H9 (cell line): Measurements from ENCODE around the gene TBC1D7. TPM values are rescaled to one million over a fixed set of nuclear protein-coding genes. Genes with fewer than 3 reads are reported as not detected.

Experiments used
- DNase-seq: peaks from one replicate; pipeline ENCODE4 v3.0.0-alpha.2; 2017
- H2AFZ ChIP-seq: one replicate; pipeline ENCODE4 v1.6.1; 2013; ENCODE audit warnings: mild to moderate bottlenecking, low read length, control low read depth, moderate library complexity
- H2AK5ac ChIP-seq: 2 replicates; pipeline ENCODE4 v1.6.1; 2013; ENCODE audit warnings: low read length, control low read depth, mixed read lengths; ENCODE audit not compliant: insufficient read length
- H2BK120ac ChIP-seq: one replicate; pipeline ENCODE4 v1.6.1; 2013; ENCODE audit warnings: low read depth, mild to moderate bottlenecking, low read length, control low read depth, inconsistent platforms; ENCODE audit not compliant: poor library complexity, severe bottlenecking
- H2BK12ac ChIP-seq: 2 replicates; pipeline ENCODE4 v1.6.1; 2013; ENCODE audit warnings: low read length, control low read depth, mixed read lengths, low read depth; ENCODE audit not compliant: insufficient read length
- H2BK15ac ChIP-seq: 2 replicates; pipeline ENCODE4 v1.6.1; 2013; ENCODE audit warnings: low read depth, low read length, control low read depth
- H2BK20ac ChIP-seq: one replicate; pipeline ENCODE4 v1.6.1; 2013; ENCODE audit warnings: low read depth, mild to moderate bottlenecking, low read length, control low read depth, inconsistent platforms; ENCODE audit not compliant: poor library complexity, severe bottlenecking
- H2BK5ac ChIP-seq: 2 replicates; pipeline ENCODE4 v1.6.1; 2013; ENCODE audit warnings: low read length, control low read depth, mixed read lengths; ENCODE audit not compliant: insufficient read length
- H3K14ac ChIP-seq: 2 replicates; pipeline ENCODE4 v1.6.1; 2013; ENCODE audit warnings: low read length, control low read depth; ENCODE audit not compliant: insufficient read depth
- H3K18ac ChIP-seq: 2 replicates; pipeline ENCODE4 v1.6.1; 2013; ENCODE audit warnings: low read depth, mild to moderate bottlenecking, mixed read lengths, low read length, control low read depth; ENCODE audit not compliant: insufficient read length
- H3K23ac ChIP-seq: 2 replicates; pipeline ENCODE4 v1.6.1; 2013; ENCODE audit warnings: low read length, control low read depth, mixed read lengths, low read depth; ENCODE audit not compliant: insufficient read length
- H3K23me2 ChIP-seq: 2 replicates; pipeline ENCODE4 v1.6.1; 2013; ENCODE audit warnings: low read depth, mild to moderate bottlenecking, mixed read lengths, low read length, control low read depth; ENCODE audit not compliant: insufficient read length, poor library complexity, severe bottlenecking
- H3K27ac ChIP-seq: 2 replicates; pipeline ENCODE4 v1.5.1; 2013; ENCODE audit warnings: low read length, control low read depth, mixed read lengths, low read depth; ENCODE audit not compliant: insufficient read length
- H3K27me3 ChIP-seq: 2 replicates; pipeline ENCODE4 v1.6.1; 2013; ENCODE audit warnings: low read length, control low read depth, inconsistent platforms; ENCODE audit not compliant: insufficient read depth
- H3K4ac ChIP-seq: 2 replicates; pipeline ENCODE4 v1.6.1; 2013; ENCODE audit warnings: low read depth, mild to moderate bottlenecking, control low read depth, inconsistent platforms, low read length, moderate library complexity
- H3K4me1 ChIP-seq: 2 replicates; pipeline ENCODE4 v1.6.1; 2013; ENCODE audit warnings: low read length, control low read depth, inconsistent platforms; ENCODE audit not compliant: insufficient read depth
- H3K4me2 ChIP-seq: 2 replicates; pipeline ENCODE4 v1.6.1; 2013; ENCODE audit warnings: low read length, control low read depth, mixed read lengths; ENCODE audit not compliant: insufficient read length, insufficient read depth
- H3K56ac ChIP-seq: 2 replicates; pipeline ENCODE4 v1.6.1; 2013; ENCODE audit warnings: low read depth, mild to moderate bottlenecking, mixed read lengths, low read length, control low read depth; ENCODE audit not compliant: insufficient read length
- H3K79me1 ChIP-seq: 2 replicates; pipeline ENCODE4 v1.6.1; 2013; ENCODE audit warnings: low read depth, mild to moderate bottlenecking, moderate library complexity, low read length, control low read depth, inconsistent platforms; ENCODE audit not compliant: insufficient read depth, poor library complexity, severe bottlenecking
- H3K79me2 ChIP-seq: 2 replicates; pipeline ENCODE4 v1.6.1; 2013; ENCODE audit warnings: low read length, control low read depth, inconsistent platforms; ENCODE audit not compliant: insufficient read depth
- H3K9ac ChIP-seq: 2 replicates; pipeline ENCODE4 v1.6.1; 2013; ENCODE audit warnings: low read length, control low read depth, mixed read lengths; ENCODE audit not compliant: insufficient read length; ENCODE audit errors: extremely low read depth
- H3K9me3 ChIP-seq: one replicate; pipeline ENCODE4 v1.6.1; 2013; ENCODE audit warnings: low read depth, low read length, inconsistent platforms; ENCODE audit not compliant: control insufficient read depth
- H3T11ph ChIP-seq: one replicate; pipeline ENCODE4 v1.6.1; 2013; ENCODE audit warnings: mild to moderate bottlenecking, low read length, control low read depth, inconsistent platforms
- H4K20me1 ChIP-seq: one replicate; pipeline ENCODE4 v1.6.1; 2013; ENCODE audit not compliant: control insufficient read depth, insufficient read length, insufficient read depth
- H4K5ac ChIP-seq: 2 replicates; pipeline ENCODE4 v1.6.1; 2013; ENCODE audit warnings: low read depth, mild to moderate bottlenecking, mixed read lengths, low read length, control low read depth; ENCODE audit not compliant: insufficient read length
- H4K8ac ChIP-seq: replicated peaks from 2 replicates; pipeline ENCODE4 v1.6.1; 2013; ENCODE audit warnings: low read length, control low read depth, mixed read lengths, low read depth; ENCODE audit not compliant: insufficient read length
- H4K91ac ChIP-seq: 2 replicates; pipeline ENCODE4 v1.6.1; 2013; ENCODE audit warnings: low read depth, mild to moderate bottlenecking, moderate library complexity, mixed read lengths, low read length, control low read depth; ENCODE audit not compliant: insufficient read length
- H3K27ac Mint-ChIP-seq, 3 experiments: 2 replicates in 2 of 3; 3 replicates in 1 of 3; pipeline ENCODE4 v1.8.0; 2020 to 2021; ENCODE audit warnings: mixed read lengths in 3 of 3, mild to moderate bottlenecking in 1 of 3, moderate library complexity in 1 of 3
- H3K27me3 Mint-ChIP-seq: 2 replicates; pipeline ENCODE4 v1.8.0; 2021; ENCODE audit warnings: low read depth, mild to moderate bottlenecking, moderate library complexity, mixed read lengths
- H3K36me3 Mint-ChIP-seq, 3 experiments: 2 replicates in 2 of 3; 3 replicates in 1 of 3; pipeline ENCODE4 v1.8.0; 2020 to 2021; ENCODE audit warnings: low read depth in 3 of 3, mixed read lengths in 3 of 3; ENCODE audit not compliant: insufficient read depth in 1 of 3
- H3K4me1 Mint-ChIP-seq, 2 experiments: 2 replicates each; pipeline ENCODE4 v1.8.0; 2020; ENCODE audit warnings: mixed read lengths in 2 of 2
- H3K4me3 Mint-ChIP-seq, 2 experiments: 2 replicates in 1 of 2; 3 replicates in 1 of 2; pipeline ENCODE4 v1.8.0; 2020 to 2021; ENCODE audit warnings: mild to moderate bottlenecking in 2 of 2, mixed read lengths in 2 of 2, moderate library complexity in 1 of 2
- H3K9me3 Mint-ChIP-seq, 2 experiments: 2 replicates in 1 of 2; 3 replicates in 1 of 2; pipeline ENCODE4 v1.8.0; 2020; ENCODE audit warnings: mild to moderate bottlenecking in 2 of 2, mixed read lengths in 2 of 2, moderate library complexity in 1 of 2
- CTCF ChIP-seq: fragments of 200-600 bp; sonication (generic); conservative IDR thresholded peaks from 3 replicates; pipeline ENCODE4 v1.8.0; 2021; ENCODE audit warnings: antibody characterized with exemption, mild to moderate bottlenecking
- WGBS: extraction: QIAGEN DNeasy Blood & Tissue Kit; methylation state at CpG from one replicate; pipeline ENCODE4 v1.1.7; 2013; ENCODE audit warnings: missing lambda C conversion rate, low lambda C conversion rate, mixed read lengths; ENCODE audit not compliant: insufficient read length; ENCODE audit errors: extremely low coverage; 5-methylcytosine and 5-hydroxymethylcytosine counted together
- total RNA-seq: library from RNA; stranded (reverse); gene quantifications from 2 replicates; pipeline ENCODE4 v1.2.1, GENCODE V29; 2021

Gene TBC1D7
- total RNA-seq, 1 experiment from 2014 or later, result 33.9 TPM

GRCh38 chr6:13302751-13303667, 25.3 kb downstream of the TBC1D7 start:
- no peaks in the 10 kb centered on the region for H3K4me1 Mint-ChIP-seq

More at GRCh38 chr6:13302751-13303667, 25.3 kb downstream of the TBC1D7 start:
- Histone ChIP-seq H3K27ac (no peak overlapping the region), H3K4me1 (no peaks in the 10 kb centered on the region), H3K9ac (no peak overlapping the region), H4K8ac (no peak overlapping the region), H4K5ac (no peak overlapping the region), H2BK15ac (no peak overlapping the region), H2AFZ (no peak overlapping the region), H3K79me1 (no peaks in the 10 kb centered on the region), H3K4ac (no peak overlapping the region; the same call in 1 of the 2 replicates), H3K4me2 (no peak overlapping the region), H2BK120ac (no peak overlapping the region), H2AK5ac (no peak overlapping the region), H3K23me2 (no peaks in the 10 kb centered on the region), H3K23ac (no peak overlapping the region), H3K56ac (no peak overlapping the region), H3K9me3 (no peaks in the 10 kb centered on the region), H2BK5ac (no peak overlapping the region), H2BK12ac (no peak overlapping the region), H3K18ac (no peak overlapping the region), H4K20me1 (no peaks in the 10 kb centered on the region), H2BK20ac (no peak overlapping the region), H3T11ph (no peak overlapping the region), H3K27me3 (no peaks in the 10 kb centered on the region), H3K14ac (no peak overlapping the region), H3K79me2 (no peaks in the 10 kb centered on the region), H4K91ac (no peak overlapping the region)
- H3K9me3 Mint-ChIP-seq, result no peaks in the 10 kb centered on the region
- H3K27ac Mint-ChIP-seq, result peak overlapping the region in 1 of 3 experiments; percentile 34; a peak in 1 of 7 replicates
- no peak overlapping the region for H3K4me3 Mint-ChIP-seq
- H3K36me3 Mint-ChIP-seq, result peaks cover 18 to 61% (median 61%) of the 10 kb centered on the region in 3 experiments; a peak in 6 of 7 replicates
- DNase-seq, result no peak
- no CpG with 5 or more reads among the region's 17 CpGs for WGBS
- H3K27me3 Mint-ChIP-seq, result no peaks in the 10 kb centered on the region
- no peak for TF ChIP-seq CTCF
